Fibroblast of skin of back (primary cell): ENCODE results near the gene NEBL.

Experiments
- DNase-seq: peaks from one replicate; pipeline ENCODE4 v3.0.0-alpha.2; 2013

The NEBL gene

DNA sequence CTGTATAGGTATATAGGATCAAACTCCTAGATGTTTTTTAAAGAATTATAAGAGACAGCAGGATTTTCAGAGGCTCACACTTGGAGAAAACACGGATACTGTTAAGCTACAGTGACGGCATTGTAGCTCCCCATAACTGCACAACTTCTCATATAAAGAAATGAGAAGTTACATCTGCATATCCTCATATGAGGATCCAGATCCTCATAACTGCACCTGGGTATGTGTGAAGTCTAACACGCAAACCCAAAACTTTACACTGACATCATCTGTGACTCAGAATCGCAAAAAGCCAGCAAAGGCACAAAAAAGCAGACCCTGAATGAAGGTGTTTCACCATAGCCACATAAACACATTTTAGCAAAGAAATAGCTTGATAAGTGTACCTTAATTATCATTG is 34.1 kb downstream of the NEBL start:
- DNase-seq, result no peak

DNA sequence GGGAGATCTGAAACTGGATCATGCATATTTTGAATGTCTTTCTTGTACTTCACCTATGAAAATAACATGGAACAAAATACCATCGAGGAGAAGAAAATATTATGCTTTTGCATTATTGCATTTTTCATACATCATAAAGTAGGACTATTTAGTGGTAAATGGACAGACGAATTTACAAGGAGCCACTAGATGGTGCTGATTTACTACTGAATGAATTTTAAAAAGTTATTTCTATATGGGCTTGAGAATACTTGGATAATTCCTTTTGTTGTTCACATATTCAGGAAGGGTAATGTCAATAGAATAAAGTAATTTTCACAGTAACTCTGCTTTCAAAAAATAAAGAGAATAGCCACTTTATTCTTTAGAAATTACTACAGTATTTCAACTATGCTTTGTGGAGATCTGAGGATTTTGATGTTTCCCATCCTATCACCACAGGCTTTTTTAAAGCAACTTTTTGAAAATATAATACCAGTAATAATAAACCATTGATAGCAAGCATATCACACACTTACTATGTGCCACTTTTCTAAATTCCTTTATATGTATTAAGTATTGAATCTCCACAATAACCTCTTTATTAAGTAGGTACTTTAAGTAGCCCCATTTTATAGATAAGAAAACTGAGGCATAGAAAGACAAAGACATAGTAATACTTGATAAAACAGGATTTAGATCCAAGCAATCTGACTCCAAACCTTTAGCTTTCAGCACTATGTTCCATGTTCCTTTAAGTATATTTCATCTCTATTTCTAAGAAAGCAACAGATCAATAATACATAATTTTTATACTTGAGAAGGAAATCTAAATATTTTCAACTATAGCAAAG is 38.6 kb downstream of the NEBL start:
- DNase-seq, result peak; percentile 36

DNA sequence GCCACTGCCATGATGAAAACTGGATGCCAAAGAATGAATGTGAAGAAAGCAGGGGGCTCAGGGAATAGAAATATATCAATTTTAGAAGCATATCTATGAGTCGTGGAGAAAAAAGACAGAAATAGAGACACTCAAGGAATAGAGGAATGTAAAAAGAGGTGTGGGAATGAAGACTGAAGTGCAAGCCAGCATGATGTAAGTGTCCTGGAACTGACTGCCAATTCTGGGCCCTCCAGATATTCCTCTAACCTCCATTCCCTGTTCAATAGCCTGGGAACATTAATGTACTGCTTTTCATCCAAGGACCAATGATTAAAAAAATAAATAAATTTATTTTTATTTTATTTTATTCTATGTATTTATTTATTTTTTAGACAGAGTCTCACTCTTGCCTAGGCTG is 40.6 kb downstream of the NEBL start:
- peak; percentile 1 for DNase-seq

- peak; percentile 25 for DNase-seq
Observed at GRCh38 chr10:20855398-20856038, 41.6 kb downstream of the NEBL start.

GRCh38 chr10:20853276-20853675 is 43.8 kb downstream of the NEBL start:
- DNase-seq, result no peak

DNA sequence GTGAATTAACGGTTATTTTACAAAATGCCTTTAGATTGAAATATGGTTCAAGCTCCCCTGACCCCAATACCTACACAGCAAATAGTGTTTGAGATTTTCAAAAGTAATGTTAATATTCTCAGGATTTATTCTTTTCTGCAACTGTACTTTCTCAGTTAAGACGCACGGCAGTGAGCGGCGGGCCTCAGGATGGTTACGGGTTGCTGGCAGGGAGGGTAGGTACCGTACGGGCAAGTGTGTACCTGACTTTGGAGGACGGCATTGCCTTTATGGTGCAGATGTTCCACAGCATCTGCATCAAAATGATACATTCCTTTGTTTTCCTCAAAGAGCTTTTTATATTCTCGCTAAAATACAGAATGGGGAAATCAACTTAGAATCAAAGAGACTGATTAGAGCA is 44.8 kb downstream of the NEBL start:
- no peak for DNase-seq

- no peak for DNase-seq
Observed at GRCh38 chr10:20847512-20847911, 49.6 kb downstream of the NEBL start.

DNA sequence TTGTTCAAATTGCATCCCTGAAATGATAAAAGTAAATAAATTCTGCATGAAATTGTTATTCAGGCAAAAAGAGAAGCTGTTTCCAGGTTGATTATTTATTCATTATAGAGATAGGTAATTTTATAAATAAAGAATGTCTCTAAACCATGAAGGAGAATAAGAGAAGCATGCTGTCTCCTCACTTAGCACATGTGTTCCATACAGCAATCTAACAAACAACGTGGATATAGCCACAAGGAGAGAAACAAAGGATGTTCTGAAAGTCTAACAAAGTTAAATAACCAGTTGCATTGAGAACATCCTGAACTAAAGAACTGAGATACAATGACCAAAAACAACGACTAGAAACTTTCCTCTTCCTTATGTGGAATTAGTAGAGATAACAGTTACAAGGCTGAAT is 50.8 kb downstream of the NEBL start:
- no peak for DNase-seq

GRCh38 chr10:20841419-20841818 is 55.7 kb downstream of the NEBL start:
- DNase-seq, result no peak

DNA sequence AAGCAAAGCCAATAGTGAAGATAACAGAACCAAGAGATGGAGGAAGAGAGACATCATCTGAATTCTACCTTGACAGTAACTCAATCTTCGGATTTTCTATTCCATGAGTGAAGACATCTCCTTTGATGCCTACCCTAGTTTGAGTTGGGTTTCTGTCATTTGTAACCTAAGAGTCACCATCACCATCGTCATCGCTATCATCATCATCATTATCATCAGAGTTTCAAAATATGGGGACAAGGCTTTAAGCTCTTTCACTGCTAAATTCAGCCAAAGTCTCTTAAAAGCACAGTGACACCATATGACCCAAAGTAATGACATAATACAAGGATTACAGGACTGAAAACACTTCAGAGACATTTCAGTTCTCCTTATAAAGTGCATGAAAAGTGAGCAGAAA is 57.2 kb downstream of the NEBL start:
- DNase-seq, result no peak

GRCh38 chr10:20839141-20839540 is 58.0 kb downstream of the NEBL start:
- DNase-seq, result peak; percentile 32

DNA sequence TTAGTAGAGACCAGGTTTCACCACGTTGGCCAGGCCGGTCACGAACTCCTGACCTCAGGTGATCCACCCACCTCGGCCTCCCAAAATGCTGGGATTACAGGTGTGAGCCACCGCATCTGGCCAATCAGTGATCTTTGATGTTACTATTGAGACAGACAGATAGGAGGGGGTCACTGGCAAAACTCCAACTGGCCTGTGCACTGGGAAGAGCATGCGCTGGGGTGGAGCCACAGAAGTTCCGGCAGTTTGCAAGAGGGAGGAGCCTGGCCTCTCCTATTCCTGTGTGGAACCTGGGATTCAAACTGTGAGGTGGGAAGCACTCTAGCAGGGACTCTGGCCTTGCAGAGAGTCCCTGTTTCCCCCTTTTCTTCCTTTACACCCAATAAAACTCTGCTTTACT is 60.7 kb downstream of the NEBL start:
- no peak for DNase-seq

GRCh38 chr10:20835335-20835734 is 61.8 kb downstream of the NEBL start:
- no peak for DNase-seq

GRCh38 chr10:20834825-20835224 is 62.3 kb downstream of the NEBL start:
- DNase-seq, result no peak

DNA sequence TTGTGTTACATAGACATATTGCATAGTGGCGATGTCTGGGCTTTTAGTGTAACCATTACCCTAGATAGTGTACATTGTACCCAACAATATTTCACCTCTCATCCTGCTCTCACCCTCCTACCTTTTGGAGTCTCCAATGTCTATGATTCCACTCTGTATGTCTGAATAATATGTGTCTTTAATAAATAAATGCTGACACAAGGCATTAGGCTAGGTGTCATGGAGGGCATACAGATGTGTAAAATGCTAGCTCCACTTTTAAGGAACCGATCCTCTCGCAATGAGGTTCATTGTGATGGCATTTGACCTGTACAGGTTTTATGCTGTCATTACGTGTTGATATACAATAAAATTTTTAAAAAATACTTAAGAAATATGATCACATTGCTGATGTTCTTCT is 74.3 kb downstream of the NEBL start:
- no peak for DNase-seq

- DNase-seq, result peak; percentile 17
Observed at GRCh38 chr10:20817646-20818045, 79.5 kb downstream of the NEBL start.

- no peak for DNase-seq
Observed at GRCh38 chr10:20817116-20817515, 80.0 kb downstream of the NEBL start.

GRCh38 chr10:20814116-20814515 is 83.0 kb downstream of the NEBL start:
- no peak for DNase-seq

DNA sequence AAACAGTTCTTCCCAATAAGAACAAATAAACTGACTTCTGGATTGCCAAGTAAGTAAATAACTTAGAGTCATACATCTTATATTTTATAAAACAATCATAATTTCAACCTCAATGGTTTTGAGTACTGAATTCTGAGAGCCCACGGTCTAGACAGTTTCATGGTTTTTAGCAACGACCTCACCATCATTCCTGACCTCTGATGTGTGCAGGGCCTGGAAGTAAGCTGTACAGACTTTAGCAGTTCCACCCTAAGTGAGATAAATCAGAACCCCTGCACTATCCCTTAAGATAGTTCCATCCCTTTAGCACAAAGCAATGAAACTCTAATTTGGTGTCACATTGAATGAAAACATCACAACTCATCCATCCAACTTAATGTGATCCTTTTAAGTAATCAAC is 86.0 kb downstream of the NEBL start:
- DNase-seq, result peak; percentile 36

DNA sequence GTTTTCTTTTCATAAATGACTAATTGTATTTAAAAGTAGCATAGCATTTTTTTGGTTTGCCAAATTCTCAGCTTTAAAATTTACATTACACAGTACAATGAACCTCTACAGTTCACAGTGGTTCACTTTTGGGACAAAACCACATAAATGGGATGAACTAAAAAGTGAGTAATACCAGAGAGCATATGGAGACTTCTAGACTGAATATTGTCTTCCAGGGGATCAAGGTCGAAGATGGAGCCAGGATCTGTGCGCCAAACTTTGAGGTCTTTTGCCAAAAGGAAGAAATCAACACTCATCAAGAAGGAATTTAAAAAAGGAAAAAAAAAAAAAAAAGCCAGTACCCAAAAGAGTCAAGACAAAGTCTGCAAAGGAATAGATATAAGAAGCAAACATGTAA is 87.5 kb downstream of the NEBL start:
- peak; percentile 8 for DNase-seq

- no peak for DNase-seq
Observed at GRCh38 chr10:20806487-20806886, 90.6 kb downstream of the NEBL start.

DNA sequence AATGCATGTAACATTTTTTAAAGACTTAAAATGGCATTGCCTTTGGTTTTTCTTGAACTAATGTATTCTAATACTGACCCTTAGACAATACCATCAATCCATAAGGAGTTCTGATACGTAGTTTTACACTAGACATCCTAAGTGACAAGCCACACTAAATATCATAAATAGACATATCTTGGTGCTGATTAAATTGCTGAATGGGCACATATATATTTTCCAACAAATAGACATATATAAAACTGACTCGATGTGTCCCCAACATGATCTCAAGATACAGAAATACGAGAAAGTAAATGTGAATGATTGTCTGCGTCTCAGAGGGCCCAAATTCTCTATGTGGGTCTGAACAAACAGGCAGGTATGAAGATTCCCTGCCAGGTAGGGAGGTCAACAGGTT is 99.8 kb downstream of the NEBL start:
- DNase-seq, result no peak

- DNase-seq, result no peak
Observed at GRCh38 chr10:20795391-20795790, 101.7 kb downstream of the NEBL start.

GRCh38 chr10:20785174-20785573 is 111.9 kb downstream of the NEBL start:
- no peak for DNase-seq
